ENCODE data around the gene PACS1.

Gene PACS1

DNA sequence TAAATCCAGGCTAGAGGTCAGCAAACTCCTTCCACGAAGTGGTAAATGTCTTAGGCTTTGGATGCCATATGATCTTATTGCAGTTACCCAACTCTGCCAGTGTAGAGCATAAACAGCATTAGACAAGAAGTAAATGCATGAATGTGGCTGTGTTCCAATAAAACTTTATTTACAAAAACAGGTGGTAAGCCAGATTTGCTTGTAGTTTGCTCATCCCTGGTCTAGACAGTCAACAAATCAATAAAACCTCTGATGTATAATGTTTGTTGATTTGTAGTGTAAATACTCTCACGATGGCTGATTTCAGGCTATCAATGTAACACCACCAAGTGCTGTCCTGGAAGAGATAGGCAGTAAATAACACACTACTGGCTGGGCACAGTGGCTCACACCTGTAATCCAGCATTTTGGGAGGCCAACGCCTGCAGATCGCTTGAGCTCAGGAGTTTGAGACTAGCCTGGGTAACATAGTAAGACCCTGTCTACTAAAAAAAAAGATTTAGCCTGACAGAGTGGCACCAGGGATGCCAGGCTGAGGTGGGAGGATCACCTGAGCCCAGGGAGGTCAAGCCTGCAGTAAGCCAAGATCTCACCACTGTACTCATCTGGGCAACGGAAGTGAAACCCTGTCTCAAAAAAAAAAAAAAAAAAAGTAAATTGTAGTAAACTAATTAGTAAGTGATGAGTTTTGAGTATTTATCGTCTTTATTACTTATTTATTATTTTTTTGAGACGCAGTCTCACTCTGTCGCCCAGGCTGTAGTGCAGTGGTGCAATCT lies 36.9 kb upstream of the PACS1 start:
- Histone ChIP-seq H3K36me3 (no peaks in the 10 kb centered on the region), H3K4me1 (ENCODE audit: control insufficient read depth in 1 of 2, insufficient read depth in 1 of 2, low read depth in 1 of 2, low read length in 1 of 2) (no peaks in the 10 kb centered on the region), H3K9me3 (no peaks in the 10 kb centered on the region), H3K4me3 (ENCODE audit: low read depth in 1 of 2, low read length in 1 of 2) (no peak overlapping the region), H3K27me3 (peaks cover 16% of the 10 kb centered on the region), H3K27ac (no peak overlapping the region)
- TF ChIP-seq, protein P1, sequence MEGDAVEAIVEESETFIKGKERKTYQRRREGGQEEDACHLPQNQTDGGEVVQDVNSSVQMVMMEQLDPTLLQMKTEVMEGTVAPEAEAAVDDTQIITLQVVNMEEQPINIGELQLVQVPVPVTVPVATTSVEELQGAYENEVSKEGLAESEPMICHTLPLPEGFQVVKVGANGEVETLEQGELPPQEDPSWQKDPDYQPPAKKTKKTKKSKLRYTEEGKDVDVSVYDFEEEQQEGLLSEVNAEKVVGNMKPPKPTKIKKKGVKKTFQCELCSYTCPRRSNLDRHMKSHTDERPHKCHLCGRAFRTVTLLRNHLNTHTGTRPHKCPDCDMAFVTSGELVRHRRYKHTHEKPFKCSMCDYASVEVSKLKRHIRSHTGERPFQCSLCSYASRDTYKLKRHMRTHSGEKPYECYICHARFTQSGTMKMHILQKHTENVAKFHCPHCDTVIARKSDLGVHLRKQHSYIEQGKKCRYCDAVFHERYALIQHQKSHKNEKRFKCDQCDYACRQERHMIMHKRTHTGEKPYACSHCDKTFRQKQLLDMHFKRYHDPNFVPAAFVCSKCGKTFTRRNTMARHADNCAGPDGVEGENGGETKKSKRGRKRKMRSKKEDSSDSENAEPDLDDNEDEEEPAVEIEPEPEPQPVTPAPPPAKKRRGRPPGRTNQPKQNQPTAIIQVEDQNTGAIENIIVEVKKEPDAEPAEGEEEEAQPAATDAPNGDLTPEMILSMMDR (IDR thresholded peaks at IDR 0.05): no peak

DNA sequence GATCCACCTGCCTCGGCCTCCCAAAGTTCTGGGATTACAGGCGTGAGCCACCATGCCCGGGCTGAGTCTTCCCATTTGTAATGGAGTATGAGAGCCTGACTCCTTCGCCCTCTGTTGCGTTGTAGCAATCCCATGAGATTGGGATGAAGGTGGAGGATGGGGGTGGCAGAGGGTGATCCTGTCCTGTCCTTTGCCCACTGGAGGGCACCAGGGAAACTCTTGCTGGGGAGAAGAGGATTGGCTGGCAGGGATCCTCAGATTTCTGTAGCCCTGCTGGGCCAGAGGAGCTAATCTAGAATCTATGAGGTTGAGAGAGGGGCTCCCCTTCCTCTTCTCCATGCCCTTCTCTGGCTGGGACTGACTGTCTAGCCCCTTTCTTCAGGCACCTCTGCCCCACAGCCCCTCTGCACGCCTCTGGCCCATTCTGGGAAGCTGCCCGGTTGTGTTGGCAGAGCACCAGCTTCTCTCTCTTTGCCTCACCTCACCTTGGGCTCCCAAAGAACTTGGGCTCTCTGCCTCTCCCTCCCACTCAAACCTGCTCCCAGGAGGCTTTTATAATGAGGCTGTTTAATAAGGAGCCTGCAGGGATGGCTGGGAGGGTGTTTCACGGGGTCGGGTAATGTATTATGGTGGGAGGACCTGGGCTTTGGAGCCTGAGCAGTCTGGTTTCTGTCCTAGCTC lies 34.3 kb upstream of the PACS1 start:
- Histone ChIP-seq H3K27ac (no peak overlapping the region), H3K9me3 (no peaks in the 10 kb centered on the region), H3K4me1 (ENCODE audit: control insufficient read depth in 1 of 2, insufficient read depth in 1 of 2, low read depth in 1 of 2, low read length in 1 of 2) (no peaks in the 10 kb centered on the region), H3K36me3 (no peaks in the 10 kb centered on the region), H3K27me3 (peaks cover 11% of the 10 kb centered on the region), H3K4me3 (ENCODE audit: low read depth in 1 of 2, low read length in 1 of 2) (no peak overlapping the region)
- TF ChIP-seq, protein P1 (IDR thresholded peaks at IDR 0.05): no peak

DNA sequence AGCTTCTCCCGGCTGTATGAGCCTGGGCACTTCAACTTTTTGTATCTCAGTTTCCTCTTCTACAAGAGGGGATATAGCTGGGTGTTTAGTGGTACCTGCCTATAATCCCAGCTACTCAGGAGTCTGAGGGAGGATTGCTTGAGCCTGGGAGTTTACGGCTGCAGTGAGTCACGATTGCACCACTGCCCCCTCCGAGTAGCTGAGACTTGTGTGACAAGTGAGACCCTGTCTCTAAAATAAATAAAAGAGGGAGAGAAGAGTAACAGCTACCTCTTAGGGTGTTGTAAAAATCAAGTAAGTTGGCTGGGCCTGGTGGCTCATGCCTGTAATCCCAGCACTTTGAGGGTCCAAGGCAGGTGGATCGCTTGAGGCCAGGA lies 33.8 kb upstream of the PACS1 start:
- Histone ChIP-seq H3K36me3 (no peaks in the 10 kb centered on the region), H3K9me3 (no peaks in the 10 kb centered on the region), H3K4me3 (ENCODE audit: low read depth in 1 of 2, low read length in 1 of 2) (no peak overlapping the region), H3K4me1 (ENCODE audit: control insufficient read depth in 1 of 2, insufficient read depth in 1 of 2, low read depth in 1 of 2, low read length in 1 of 2) (no peaks in the 10 kb centered on the region), H3K27ac (no peak overlapping the region), H3K27me3 (peaks cover 11% of the 10 kb centered on the region)
- TF ChIP-seq, protein P1 (IDR thresholded peaks at IDR 0.05): no peak

DNA sequence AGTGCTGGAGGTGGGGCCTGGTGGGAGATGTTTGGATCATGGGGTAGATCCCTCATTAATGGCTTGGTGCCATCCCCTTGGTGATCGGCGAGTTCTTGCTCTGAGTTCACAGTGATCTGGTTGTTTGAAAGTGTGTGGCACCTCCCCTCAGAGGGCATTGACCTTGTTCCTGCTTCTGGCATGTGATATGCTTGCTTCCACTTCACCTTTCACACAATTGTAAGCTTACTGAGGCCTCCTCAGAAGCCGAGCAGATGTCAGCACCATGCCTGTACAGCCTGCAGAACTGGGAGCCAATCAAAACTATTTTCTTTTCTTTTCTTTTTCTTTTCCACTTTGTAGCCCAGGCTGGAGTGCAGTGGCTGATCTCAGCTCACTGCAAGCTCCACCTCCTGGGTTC lies 32.7 kb upstream of the PACS1 start:
- no peak overlapping the region for H3K4me3 ChIP-seq (ENCODE audit: low read depth in 1 of 2, low read length in 1 of 2)
- H3K9me3 ChIP-seq: no peaks in the 10 kb centered on the region
- no peak overlapping the region for H3K27ac ChIP-seq
- H3K4me1 ChIP-seq (ENCODE audit: control insufficient read depth in 1 of 2, insufficient read depth in 1 of 2, low read depth in 1 of 2, low read length in 1 of 2): no peaks in the 10 kb centered on the region
- H3K27me3 ChIP-seq: peaks cover 11% of the 10 kb centered on the region
- H3K36me3 ChIP-seq: no peaks in the 10 kb centered on the region
- TF ChIP-seq, protein P1 (IDR thresholded peaks at IDR 0.05): no peak

DNA sequence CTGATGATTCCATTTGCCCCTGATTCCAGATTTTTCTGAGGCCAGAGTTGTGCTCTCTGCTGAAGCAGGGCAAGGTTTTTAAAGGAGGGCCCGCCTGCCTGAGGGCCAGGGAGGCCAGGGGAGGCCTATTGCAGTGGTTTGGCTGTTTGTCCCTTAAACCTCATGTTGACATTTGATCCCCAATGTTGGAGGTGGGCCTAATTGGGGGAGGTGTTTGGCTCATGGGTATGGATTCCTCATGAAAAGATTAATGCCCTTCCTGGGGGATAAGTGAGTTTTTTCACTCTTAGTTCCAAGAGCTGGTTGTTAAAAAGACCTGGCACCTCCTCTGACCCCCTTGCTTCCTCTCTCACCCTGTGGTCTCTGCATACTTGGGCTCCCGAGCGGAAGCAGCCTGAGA lies 30.3 kb upstream of the PACS1 start:
- no peak overlapping the region for H3K27ac ChIP-seq
- H3K4me3 ChIP-seq (ENCODE audit: low read depth in 1 of 2, low read length in 1 of 2): no peak overlapping the region
- peaks cover 7% of the 10 kb centered on the region for H3K27me3 ChIP-seq
- H3K9me3 ChIP-seq: no peaks in the 10 kb centered on the region
- H3K36me3 ChIP-seq: no peaks in the 10 kb centered on the region
- TF ChIP-seq, protein P1 (IDR thresholded peaks at IDR 0.05): no peak
- H3K4me1 ChIP-seq (ENCODE audit: control insufficient read depth in 1 of 2, insufficient read depth in 1 of 2, low read depth in 1 of 2, low read length in 1 of 2): no peaks in the 10 kb centered on the region

All from neutrophil (primary cell).